GM18507 (cell line): ENCODE measurements around the gene BLACAT1.
"Not testable (repeated sequence)": the region's sequence is repeated elsewhere in the genome, so short reads cannot be mapped to it uniquely, and the experiment has no call there.

Source experiments
- DNase-seq: peaks from one replicate; pipeline ENCODE4 v3.0.0; 2011; ENCODE audit warnings: low read depth; ENCODE audit not compliant: insufficient read length; ENCODE audit errors: extremely low spot score
- FAIRE-seq: peaks from 2 replicates; lab custom pipeline; 2011; peaks lifted over from hg19 to GRCh38; lab: Jason Lieb, UNC

Gene BLACAT1

DNA sequence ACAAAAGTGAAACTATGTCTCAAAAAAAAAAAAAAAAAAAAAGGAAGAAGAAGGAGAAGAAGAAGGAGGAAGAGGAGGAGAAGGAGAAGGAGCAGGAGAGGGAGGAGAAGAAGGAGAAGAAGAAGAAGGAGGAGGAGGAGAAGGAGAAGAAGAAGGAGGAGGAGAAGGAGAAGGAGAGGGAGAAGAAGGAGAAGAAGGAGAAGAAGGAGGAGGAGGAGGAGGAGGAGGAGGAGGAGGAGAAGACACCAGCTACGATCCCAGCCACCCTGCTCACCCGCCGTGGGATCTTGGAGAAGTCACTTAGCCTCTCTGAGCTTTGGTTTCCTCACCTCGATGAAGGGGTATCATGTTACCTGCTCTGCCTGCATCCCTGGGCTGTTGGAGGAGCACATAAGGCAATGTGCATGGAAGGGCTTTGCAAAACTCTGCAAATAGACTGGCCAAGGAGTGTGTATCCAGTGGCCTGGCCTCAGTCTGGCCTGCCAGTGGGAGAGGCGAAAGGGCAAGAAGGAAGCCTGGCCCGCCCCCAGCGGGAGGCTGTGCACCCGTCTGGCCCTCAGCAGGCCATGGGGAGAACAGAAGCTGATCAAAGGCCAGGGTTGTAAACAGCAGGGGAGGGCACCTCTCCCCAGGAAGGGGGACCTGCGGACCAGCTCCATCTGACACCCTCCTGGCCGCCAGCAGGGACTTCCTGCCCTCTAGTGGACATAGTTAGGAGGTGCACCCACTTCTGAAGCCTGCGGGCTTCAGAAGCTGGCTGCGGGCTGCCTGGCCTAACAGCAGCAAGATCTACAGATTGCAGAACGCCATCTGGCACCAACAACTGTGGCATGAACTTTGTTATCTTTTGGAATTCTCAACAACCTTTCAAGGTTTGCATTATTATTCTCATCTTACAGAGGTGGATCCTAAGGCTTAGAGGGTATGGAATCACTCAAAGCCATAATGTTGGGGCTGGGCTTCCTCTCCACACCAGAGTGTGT, 29.4 kb upstream of the BLACAT1 start:
- FAIRE-seq: peak; percentile 81
- DNase-seq: peak; percentile 74

GRCh38 chr1:205483372-205483771, 27.5 kb upstream of the BLACAT1 start:
- DNase-seq (no peak), FAIRE-seq (no peak)

GRCh38 chr1:205482587-205482986, 26.7 kb upstream of the BLACAT1 start:
- not testable (repeated sequence) for DNase-seq, FAIRE-seq

DNA sequence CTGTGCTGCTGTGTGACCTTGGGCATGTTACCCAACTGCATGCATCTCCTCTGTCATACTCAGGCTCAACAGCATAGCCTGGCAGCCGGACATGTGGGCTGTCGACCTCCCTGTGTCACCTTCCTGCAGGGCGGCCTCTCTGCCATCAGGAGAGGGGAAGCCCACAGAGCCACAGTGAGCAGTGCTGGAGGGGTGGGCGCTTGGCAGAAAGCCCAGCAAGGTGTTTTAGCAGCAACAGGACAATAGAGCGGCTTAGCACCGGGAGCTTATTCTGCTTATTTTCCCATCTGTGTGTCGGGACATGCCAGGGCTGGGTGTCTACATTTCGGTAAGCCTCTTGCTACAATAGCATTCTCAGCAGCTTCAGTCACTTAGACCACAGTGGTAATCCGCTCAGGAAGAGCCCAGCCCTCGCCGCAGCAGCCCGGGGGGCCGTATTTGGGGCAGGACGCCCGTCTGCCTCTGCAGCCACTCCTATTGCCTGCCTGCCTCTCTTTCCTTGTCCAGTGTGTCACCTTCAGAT, 25.8 kb upstream of the BLACAT1 start:
- no peak for DNase-seq
- no peak for FAIRE-seq

- FAIRE-seq: no peak
- DNase-seq: no peak
Measured at GRCh38 chr1:205481218-205481617, 25.4 kb upstream of the BLACAT1 start.

DNA sequence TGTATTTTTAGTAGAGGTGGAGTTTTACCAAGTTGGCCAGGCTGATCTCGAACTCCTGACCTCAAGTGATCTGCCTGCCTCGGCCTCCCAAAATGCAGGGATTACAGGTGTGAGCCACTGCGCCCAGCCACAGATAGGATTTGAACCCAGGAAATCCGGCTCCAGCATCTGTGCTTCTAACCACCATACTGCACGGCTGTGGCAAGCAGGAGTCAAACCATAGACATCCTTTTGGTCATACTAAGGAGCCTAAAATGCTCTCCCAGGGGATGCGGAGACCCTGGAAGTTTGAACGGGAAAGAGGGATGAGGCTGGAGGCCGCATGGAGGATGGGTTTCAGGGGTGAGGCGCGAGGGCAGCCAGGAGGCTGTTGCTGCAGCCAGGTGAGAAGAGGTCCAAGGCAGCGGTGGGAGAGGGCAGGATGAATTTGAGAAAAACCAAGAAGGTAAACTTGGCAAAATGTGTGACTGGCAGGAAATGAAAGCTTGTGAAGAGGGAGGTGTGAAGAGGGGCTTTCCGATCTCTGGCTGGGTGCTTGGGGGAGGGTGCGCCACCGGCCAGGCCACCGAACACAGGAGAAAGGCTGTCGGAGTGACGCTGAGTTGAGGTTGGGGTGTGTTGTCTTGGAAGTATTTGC, 24.6 kb upstream of the BLACAT1 start:
- DNase-seq (peak; percentile 58), FAIRE-seq (peak; percentile 97)

- DNase-seq, FAIRE-seq: not testable (repeated sequence)
Measured at GRCh38 chr1:205478985-205479384, 23.1 kb upstream of the BLACAT1 start.

GRCh38 chr1:205477759-205478247, 22.0 kb upstream of the BLACAT1 start:
- FAIRE-seq: no peak
- no peak for DNase-seq

DNA sequence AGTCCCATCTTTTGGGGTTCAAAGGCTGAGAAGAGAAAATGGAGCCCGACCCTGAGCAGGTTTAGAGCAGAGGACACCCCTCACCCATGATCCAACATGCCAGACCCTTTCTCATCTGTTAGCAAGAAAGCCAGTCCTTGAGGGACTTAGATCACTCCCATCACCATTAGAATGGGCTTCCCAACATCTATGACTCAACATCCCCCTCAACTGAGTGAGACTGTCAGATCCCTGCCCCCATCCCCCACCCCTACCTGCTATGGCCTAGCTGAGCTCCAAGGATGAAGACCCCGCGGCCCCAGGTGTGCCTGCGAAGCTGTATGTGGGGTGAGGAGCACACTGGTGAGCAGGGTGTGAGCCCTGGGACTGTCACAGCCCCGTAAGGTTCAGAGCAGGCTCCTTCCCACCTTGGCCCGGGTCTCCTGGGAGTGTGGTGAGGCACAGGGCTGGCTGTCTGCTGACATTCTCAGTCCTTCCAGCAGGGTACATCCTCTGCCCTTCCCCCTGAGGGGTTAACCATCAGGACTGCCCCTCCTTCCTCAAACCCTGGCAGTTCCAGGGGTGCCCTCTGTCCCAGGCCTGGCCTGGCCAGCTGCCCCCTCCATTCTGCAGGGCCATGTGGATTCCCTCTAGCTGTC, 21.4 kb upstream of the BLACAT1 start:
- FAIRE-seq (no peak), DNase-seq (no peak)

DNA sequence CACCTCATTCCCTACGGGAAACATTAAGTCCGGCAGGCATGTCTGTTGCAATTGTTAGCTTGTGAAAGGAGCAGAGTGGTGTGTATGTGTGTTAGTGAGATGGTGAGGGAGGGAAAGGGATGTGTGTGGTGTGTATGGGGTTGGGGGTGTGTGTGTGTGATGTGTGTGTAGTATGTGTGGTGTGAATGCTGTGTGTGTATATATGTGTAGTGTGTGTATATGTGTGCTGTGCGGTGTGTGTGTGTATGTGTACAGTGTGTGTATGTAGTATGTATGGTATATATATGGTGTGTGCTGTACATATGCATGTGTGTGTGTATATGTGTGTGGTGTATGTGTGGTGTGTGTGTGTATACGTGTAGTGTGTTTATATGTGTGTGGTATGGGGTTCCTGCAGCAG, 20.8 kb upstream of the BLACAT1 start:
- FAIRE-seq (no peak), DNase-seq (no peak)

DNA sequence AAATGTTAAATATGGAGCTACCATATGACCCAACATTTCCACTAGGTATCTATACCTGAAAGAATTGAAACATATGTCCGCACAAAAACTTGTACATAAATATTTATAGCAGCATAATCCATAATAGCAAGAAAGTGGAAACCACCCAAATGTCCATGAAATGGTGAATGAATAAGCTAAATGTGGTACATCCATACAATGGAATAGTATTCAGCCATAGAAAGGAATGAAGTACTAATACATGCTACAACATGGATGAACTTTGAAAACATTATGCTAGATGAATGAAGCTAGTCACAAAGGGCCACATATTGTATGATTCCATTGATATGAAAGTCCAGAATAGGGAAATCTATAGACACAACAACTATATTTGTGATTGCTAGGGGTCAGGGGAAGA, 20.0 kb upstream of the BLACAT1 start:
- no peak for FAIRE-seq
- DNase-seq: no peak

DNA sequence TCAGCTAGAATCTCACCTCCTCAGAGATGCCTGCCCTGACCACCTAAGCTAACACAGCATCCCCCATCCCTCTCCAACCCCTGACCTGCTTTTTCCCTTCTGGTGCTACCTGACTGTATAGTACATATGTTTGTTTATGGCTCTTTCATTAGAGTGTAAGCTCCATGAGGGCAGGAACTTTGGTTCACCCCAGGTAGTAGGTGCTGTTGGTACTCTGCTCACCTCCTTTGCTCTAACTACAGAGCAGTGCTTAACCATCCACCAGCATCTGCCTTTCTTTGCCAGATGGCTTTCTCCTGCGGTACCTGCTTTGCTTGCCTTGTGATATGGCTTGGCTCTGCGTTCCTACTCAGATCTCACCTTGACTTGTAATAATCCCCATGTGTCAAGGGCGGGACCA, 18.7 kb upstream of the BLACAT1 start:
- DNase-seq: no peak
- FAIRE-seq: no peak

GRCh38 chr1:205473966-205474365, 18.1 kb upstream of the BLACAT1 start:
- FAIRE-seq: no peak

GRCh38 chr1:205473475-205473874, 17.6 kb upstream of the BLACAT1 start:
- DNase-seq (no peak), FAIRE-seq (no peak)

More at GRCh38 chr1:205473966-205474365, 18.1 kb upstream of the BLACAT1 start:
- DNase-seq: no peak

DNA sequence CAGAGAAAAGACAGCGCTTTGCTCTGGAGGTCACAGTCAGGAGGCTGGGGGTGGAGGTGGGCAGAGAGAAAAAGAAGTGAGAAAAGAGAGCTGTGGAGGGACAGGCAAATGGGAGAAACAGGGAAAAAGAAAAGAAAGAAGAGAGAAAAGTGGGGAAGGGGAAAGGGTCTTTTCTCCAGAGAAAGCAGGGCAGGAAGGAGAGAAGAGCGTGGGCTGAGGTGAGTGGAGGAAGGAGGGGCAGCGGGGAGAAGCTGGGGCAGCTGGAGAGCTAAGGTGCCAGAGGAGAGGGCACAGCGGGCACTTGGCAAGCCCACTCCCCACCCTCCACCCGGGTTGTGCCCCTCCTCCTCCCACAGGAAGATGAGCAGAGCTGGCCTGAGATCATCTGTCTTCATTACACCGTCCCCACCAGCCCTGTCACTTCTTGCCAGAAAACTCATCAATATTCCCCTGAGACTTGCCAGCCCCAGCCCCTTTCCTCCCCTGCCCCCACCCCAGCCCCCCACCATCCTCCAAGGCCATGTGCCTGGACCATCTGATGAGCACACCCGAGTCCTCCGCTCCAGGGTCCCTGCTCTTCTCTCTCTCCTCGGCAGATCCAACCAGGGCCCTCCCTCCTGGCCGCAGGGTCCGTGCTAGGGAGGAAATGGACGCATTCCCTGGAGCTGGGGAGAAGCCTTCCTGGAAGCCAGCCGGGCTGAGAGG, 17.0 kb upstream of the BLACAT1 start:
- no peak for FAIRE-seq

DNA sequence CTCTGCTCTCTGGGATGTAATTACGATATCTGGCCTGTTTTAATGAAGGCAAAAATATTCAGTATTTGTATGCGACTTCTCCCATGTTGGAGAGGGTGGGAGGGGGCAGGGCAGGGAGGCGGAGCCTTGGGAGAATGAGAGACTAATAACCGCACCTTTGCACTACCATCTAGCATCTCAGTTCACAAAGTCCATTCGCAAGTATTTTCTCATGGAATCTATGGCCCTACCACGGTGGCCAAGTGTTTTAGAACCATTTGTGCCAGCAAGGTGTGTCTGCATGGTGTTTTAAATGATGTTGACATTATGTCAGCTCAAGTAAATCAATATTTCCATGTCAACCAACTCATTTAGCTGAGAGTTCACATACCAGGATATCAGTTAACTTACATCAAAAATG, 14.3 kb upstream of the BLACAT1 start:
- FAIRE-seq: no peak
- no peak for DNase-seq

More for the DNA sequence above, 17.0 kb upstream of the BLACAT1 start:
- no peak for DNase-seq

GRCh38 chr1:205466595-205467220, 10.9 kb upstream of the BLACAT1 start:
- FAIRE-seq (no peak), DNase-seq (no peak)

DNA sequence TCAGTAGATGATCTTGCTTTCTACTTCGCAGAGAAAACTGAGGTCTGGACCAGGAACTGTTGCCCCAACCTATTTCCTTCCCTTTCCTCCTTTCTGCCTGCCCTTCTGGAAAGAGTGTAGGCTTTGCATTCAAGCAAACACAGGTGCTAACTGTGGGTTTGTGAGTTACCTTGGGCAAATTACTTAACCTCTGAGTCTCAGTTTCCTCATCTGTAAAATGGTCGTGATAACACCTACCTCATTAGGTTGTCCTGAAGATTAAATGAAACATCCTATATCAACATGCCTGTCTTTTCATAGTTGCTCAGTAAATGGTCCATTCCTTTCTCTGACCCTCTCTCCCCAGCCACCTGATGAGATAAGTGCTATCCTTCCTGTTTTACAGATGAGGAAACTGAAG, 9.5 kb upstream of the BLACAT1 start:
- no peak for FAIRE-seq

More for the DNA sequence above, 9.5 kb upstream of the BLACAT1 start:
- no peak for DNase-seq
